ENCODE data around the gene GOLGA2. TPM values are rescaled to one million over a fixed set of nuclear protein-coding genes. Genes with fewer than 3 reads are reported as not detected.

The GOLGA2 gene
- total RNA-seq, 2 experiments from 2014 or later = 44.3 to 48.3 TPM

- Mint-ChIP-seq H3K27ac (peak within 1 kb of the TSS; percentile 88), H3K27me3 (no peaks in the 10 kb centered on the region), H3K36me3 (ENCODE audit: low read depth) (peaks cover 49% of the 10 kb centered on the region), H3K4me1 (ENCODE audit: low read depth) (peaks cover 36% of the 10 kb centered on the region), H3K9me3 (no peaks in the 10 kb centered on the region), H3K4me3 (peak within 1 kb of the TSS; percentile 98)
- POLR2A ChIA-PET = interaction anchor here (0.6 to 1.2 kb wide), 16 partner anchors 12 to 752 kb away, joined by 3 to 29 read pairs (median 4); partner anchors contain the start of genes BBLN, DOLK, NUP188 and SH3GLB2
- intact Hi-C loops (cut with DNase I, micrococcal nuclease) = loop anchor here in 1 of 2 experiments (1.0 to 5.0 kb wide), 5 partner anchors 47 to 751 kb away; partner anchors contain the start of genes COQ4, DNM1, ODF2 and SH3GLB2
- DNase-seq (peak; percentile 99 to 100 (median 100)), ATAC-seq (ENCODE audit: poor library complexity) (peak; percentile 96)
- H3K9me3 ChIP-seq (ENCODE audit: control insufficient read depth in 1 of 2, insufficient read depth in 1 of 2, low read length in 2 of 2) = no peaks in the 10 kb centered on the region
- TF ChIP-seq, protein P1, sequence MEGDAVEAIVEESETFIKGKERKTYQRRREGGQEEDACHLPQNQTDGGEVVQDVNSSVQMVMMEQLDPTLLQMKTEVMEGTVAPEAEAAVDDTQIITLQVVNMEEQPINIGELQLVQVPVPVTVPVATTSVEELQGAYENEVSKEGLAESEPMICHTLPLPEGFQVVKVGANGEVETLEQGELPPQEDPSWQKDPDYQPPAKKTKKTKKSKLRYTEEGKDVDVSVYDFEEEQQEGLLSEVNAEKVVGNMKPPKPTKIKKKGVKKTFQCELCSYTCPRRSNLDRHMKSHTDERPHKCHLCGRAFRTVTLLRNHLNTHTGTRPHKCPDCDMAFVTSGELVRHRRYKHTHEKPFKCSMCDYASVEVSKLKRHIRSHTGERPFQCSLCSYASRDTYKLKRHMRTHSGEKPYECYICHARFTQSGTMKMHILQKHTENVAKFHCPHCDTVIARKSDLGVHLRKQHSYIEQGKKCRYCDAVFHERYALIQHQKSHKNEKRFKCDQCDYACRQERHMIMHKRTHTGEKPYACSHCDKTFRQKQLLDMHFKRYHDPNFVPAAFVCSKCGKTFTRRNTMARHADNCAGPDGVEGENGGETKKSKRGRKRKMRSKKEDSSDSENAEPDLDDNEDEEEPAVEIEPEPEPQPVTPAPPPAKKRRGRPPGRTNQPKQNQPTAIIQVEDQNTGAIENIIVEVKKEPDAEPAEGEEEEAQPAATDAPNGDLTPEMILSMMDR (IDR thresholded peaks at IDR 0.05) = no peak
- H3K4me1 ChIP-seq (ENCODE audit: insufficient read depth, low read length) = peaks cover 31% of the 10 kb centered on the region
- CTCF ChIA-PET = interaction anchor here (0.9 kb wide), 2 partner anchors 21 to 65 kb away, joined by 3 read pairs; no protein-coding TSS in a partner anchor
- H3K36me3 ChIP-seq (ENCODE audit: insufficient read depth, low read length) = peaks cover 20% of the 10 kb centered on the region
- H3K4me3 ChIP-seq (ENCODE audit: low read length) = peak within 1 kb of the TSS; percentile 98
- no peaks in the 10 kb centered on the region for H3K27me3 ChIP-seq (ENCODE audit: control insufficient read depth in 1 of 2, insufficient read depth in 2 of 2, low read length in 2 of 2)
- H3K27ac ChIP-seq (ENCODE audit: low read depth in 1 of 2, low read length in 2 of 2) = peak within 1 kb of the TSS; percentile 70 to 72
Observed at GRCh38 chr9:128276008-128276573, 284 bp upstream of the GOLGA2 start, which contains the start of gene SWI5. SWI5 (plus strand) TSS chr9:128276276.

- DNase-seq (no peak), ATAC-seq (ENCODE audit: poor library complexity) (no peak)
- TF ChIP-seq, protein P1 (IDR thresholded peaks at IDR 0.05) = no peak
- peak overlapping the region; percentile 45 for H3K27ac Mint-ChIP-seq
- H3K36me3 Mint-ChIP-seq (ENCODE audit: low read depth) = peaks cover 49% of the 10 kb centered on the region
- peaks cover 34% of the 10 kb centered on the region for H3K4me1 Mint-ChIP-seq (ENCODE audit: low read depth)
- Histone ChIP-seq H3K4me1 (ENCODE audit: insufficient read depth, low read length) (peaks cover 31% of the 10 kb centered on the region), H3K27me3 (ENCODE audit: control insufficient read depth in 1 of 2, insufficient read depth in 2 of 2, low read length in 2 of 2) (no peaks in the 10 kb centered on the region), H3K36me3 (ENCODE audit: insufficient read depth, low read length) (peaks cover 21% of the 10 kb centered on the region), H3K4me3 (ENCODE audit: low read length) (no peak overlapping the region), H3K9me3 (ENCODE audit: control insufficient read depth in 1 of 2, insufficient read depth in 1 of 2, low read length in 2 of 2) (no peaks in the 10 kb centered on the region), H3K27ac (ENCODE audit: low read depth in 1 of 2, low read length in 2 of 2) (no peak overlapping the region)
- intact Hi-C loops (cut with DNase I, micrococcal nuclease) = loop anchor here in 1 of 2 experiments (2.0 kb wide), 1 partner anchor 23 kb away; no protein-coding TSS in a partner anchor
- H3K9me3 Mint-ChIP-seq = no peaks in the 10 kb centered on the region
- no peaks in the 10 kb centered on the region for H3K27me3 Mint-ChIP-seq
- POLR2A ChIA-PET = no interaction called here
- CTCF ChIA-PET = no interaction called here
- H3K4me3 Mint-ChIP-seq = peak overlapping the region; percentile 98
Observed at GRCh38 chr9:128274245-128274644, 1.6 kb downstream of the GOLGA2 start.

DNA sequence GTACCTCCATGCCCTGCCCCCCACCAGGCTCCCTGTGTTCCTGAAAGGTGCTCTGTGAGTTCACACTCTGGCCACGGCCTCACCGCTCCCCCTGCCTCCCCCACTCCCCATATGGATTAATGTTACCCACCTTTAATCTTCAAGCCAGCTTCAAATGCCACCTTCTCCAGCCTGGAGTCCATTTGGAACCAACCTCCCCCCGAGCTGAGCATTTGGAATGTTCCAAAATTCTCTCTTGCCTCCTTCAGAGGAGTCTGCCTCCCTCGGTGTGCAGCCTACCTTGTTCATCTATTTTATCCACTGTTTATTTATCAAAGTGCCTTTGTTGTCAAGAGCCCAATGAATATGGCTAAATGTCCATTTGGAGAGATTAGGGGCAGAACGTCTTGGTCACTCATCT lies 4.3 kb downstream of the GOLGA2 start:
- H3K27me3 Mint-ChIP-seq = no peaks in the 10 kb centered on the region
- peaks cover 24% of the 10 kb centered on the region for H3K4me1 Mint-ChIP-seq (ENCODE audit: low read depth)
- ChIA-PET CTCF (no interaction called here), POLR2A (no interaction called here)
- H3K36me3 ChIP-seq (ENCODE audit: insufficient read depth, low read length) = peaks cover 34% of the 10 kb centered on the region
- no peak overlapping the region for H3K27ac ChIP-seq (ENCODE audit: low read depth in 1 of 2, low read length in 2 of 2)
- TF ChIP-seq, protein P1 (IDR thresholded peaks at IDR 0.05) = no peak
- ATAC-seq (ENCODE audit: poor library complexity) (no peak), DNase-seq (no peak)
- no peaks in the 10 kb centered on the region for H3K9me3 ChIP-seq (ENCODE audit: control insufficient read depth in 1 of 2, insufficient read depth in 1 of 2, low read length in 2 of 2)
- H3K36me3 Mint-ChIP-seq (ENCODE audit: low read depth) = peaks cover 56% of the 10 kb centered on the region
- no peak overlapping the region for H3K4me3 ChIP-seq (ENCODE audit: low read length)
- intact Hi-C loops (cut with DNase I, micrococcal nuclease) = no loop called here
- no peak overlapping the region for H3K27ac Mint-ChIP-seq
- no peak overlapping the region for H3K4me3 Mint-ChIP-seq
- no peaks in the 10 kb centered on the region for H3K27me3 ChIP-seq (ENCODE audit: control insufficient read depth in 1 of 2, insufficient read depth in 2 of 2, low read length in 2 of 2)
- H3K4me1 ChIP-seq (ENCODE audit: insufficient read depth, low read length) = peaks cover 21% of the 10 kb centered on the region
- no peaks in the 10 kb centered on the region for H3K9me3 Mint-ChIP-seq

All from CD4-positive, alpha-beta T cell (primary cell).